Liver (tissue), 9 donors: ENCODE results near the gene SRGN. TPM values are rescaled to one million over a fixed set of nuclear protein-coding genes. Genes with fewer than 3 reads are reported as not detected.

Experiments used
- DNase-seq: peaks from one replicate; pipeline ENCODE4 v3.0.0-alpha.2; 2017; ENCODE audit warnings: low spot score
- H3K27ac ChIP-seq, 2 donors: one replicate each; pipeline ENCODE4 v1.7.0; 2013; ENCODE audit warnings: inconsistent platforms in 2 of 2, low read length in 2 of 2, control low read depth in 1 of 2, low read depth in 1 of 2, mild to moderate bottlenecking in 1 of 2
- H3K27me3 ChIP-seq, 4 donors: one replicate each; pipeline versions ENCODE4 v1.6.1 to v1.7.0; 2013; ENCODE audit warnings: low read length in 3 of 4, inconsistent platforms in 1 of 4, mild to moderate bottlenecking in 1 of 4, moderate library complexity in 1 of 4; ENCODE audit not compliant: control insufficient read depth in 4 of 4, insufficient read depth in 4 of 4
- H3K36me3 ChIP-seq, 4 donors: one replicate each; pipeline versions ENCODE4 v1.6.1 to v1.7.0; 2013; ENCODE audit warnings: low read length in 3 of 4, mild to moderate bottlenecking in 3 of 4, low read depth in 1 of 4, moderate library complexity in 1 of 4; ENCODE audit not compliant: control insufficient read depth in 4 of 4, insufficient read depth in 3 of 4
- H3K4me1 ChIP-seq, 4 donors: one replicate each; pipeline versions ENCODE4 v1.6.1 to v1.7.0; 2013; ENCODE audit warnings: low read length in 3 of 4, mild to moderate bottlenecking in 3 of 4, moderate library complexity in 1 of 4; ENCODE audit not compliant: control insufficient read depth in 4 of 4, insufficient read depth in 4 of 4
- H3K4me3 ChIP-seq, 3 donors: one replicate each; pipeline versions ENCODE4 v1.6.1 to v1.7.0; 2013; ENCODE audit warnings: low read length in 3 of 3, control low read depth in 1 of 3, low read depth in 1 of 3, mild to moderate bottlenecking in 1 of 3
- H3K9ac ChIP-seq, 2 donors: one replicate each; pipeline ENCODE4 v1.7.0; 2013; ENCODE audit warnings: low read length in 2 of 2, mild to moderate bottlenecking in 2 of 2, moderate library complexity in 2 of 2, control low read depth in 1 of 2, low read depth in 1 of 2
- H3K9me3 ChIP-seq, 4 donors: one replicate each; pipeline versions ENCODE4 v1.6.1 to v1.7.0; 2013; ENCODE audit warnings: low read length in 3 of 4; ENCODE audit not compliant: control insufficient read depth in 4 of 4
- EGR1 ChIP-seq, 2 donors: IDR thresholded peaks; 2 replicates each; pipeline ENCODE4 v1.6.1; 2016 to 2018; ENCODE audit warnings: antibody characterized with exemption in 2 of 2, low read depth in 2 of 2
- FOXA1 ChIP-seq: IDR thresholded peaks from 2 replicates; pipeline ENCODE4 v1.6.1; 2016; ENCODE audit warnings: antibody characterized with exemption
- FOXA2 ChIP-seq: IDR thresholded peaks from 2 replicates; pipeline ENCODE4 v1.6.1; 2016; ENCODE audit warnings: antibody characterized with exemption
- GABPA ChIP-seq, 2 donors: IDR thresholded peaks in 1 of 2; conservative IDR thresholded peaks in 1 of 2; 2 replicates each; pipeline ENCODE4 v1.6.1; 2016; ENCODE audit warnings: antibody characterized with exemption in 2 of 2, mild to moderate bottlenecking in 1 of 2, moderate library complexity in 1 of 2
- HNF4A ChIP-seq, 2 donors: conservative IDR thresholded peaks; 2 replicates each; pipeline ENCODE4 v1.6.1; 2016; ENCODE audit warnings: antibody characterized with exemption in 2 of 2, mild to moderate bottlenecking in 2 of 2
- HNF4G ChIP-seq: IDR thresholded peaks from 2 replicates; pipeline ENCODE4 v1.6.1; 2016; ENCODE audit warnings: antibody characterized with exemption
- JUND ChIP-seq, 2 donors: IDR thresholded peaks; 2 replicates each; pipeline ENCODE4 v1.6.1; 2016; ENCODE audit warnings: antibody characterized with exemption in 2 of 2
- NR2F2 ChIP-seq: IDR thresholded peaks from 2 replicates; pipeline ENCODE4 v1.6.1; 2016; ENCODE audit warnings: antibody characterized with exemption
- RAD21 ChIP-seq, 2 donors: IDR thresholded peaks; 2 replicates each; pipeline ENCODE4 v1.6.1; 2016; ENCODE audit warnings: antibody characterized with exemption in 2 of 2, mild to moderate bottlenecking in 2 of 2
- RXRA ChIP-seq, 2 donors: IDR thresholded peaks; 2 replicates each; pipeline ENCODE4 v1.6.1; 2017 to 2018; ENCODE audit warnings: antibody characterized with exemption in 2 of 2, mild to moderate bottlenecking in 1 of 2
- SP1 ChIP-seq: IDR thresholded peaks from 2 replicates; pipeline ENCODE4 v1.6.1; 2018; ENCODE audit warnings: antibody characterized with exemption, mild to moderate bottlenecking
- TAF1 ChIP-seq: conservative IDR thresholded peaks from 2 replicates; pipeline ENCODE4 v1.6.1; 2016; ENCODE audit warnings: antibody characterized with exemption, mild to moderate bottlenecking
- YY1 ChIP-seq: IDR thresholded peaks from 2 replicates; pipeline ENCODE4 v1.6.1; 2016; ENCODE audit warnings: antibody characterized with exemption, mild to moderate bottlenecking
- WGBS: extraction: QIAGEN DNeasy Blood & Tissue Kit; methylation state at CpG from one replicate; pipeline ENCODE4 v1.1.7; 2013; 5-methylcytosine and 5-hydroxymethylcytosine counted together
- polyA plus RNA-seq, 2 donors: library from polyadenylated mRNA; stranded (reverse) in 1 of 2; unstranded in 1 of 2; fragments of 200-250 nt in 1 of 2; fragments of >200 nt in 1 of 2; fragmentation: Nextera tagmentation in 1 of 2; extraction: Ambion mirVana in 1 of 2; gene quantifications; one replicate each; pipeline versions ENCODE4 v1.2.1 to v1.2.3, GENCODE V29; 2013 to 2015
- total RNA-seq, 2 donors: library from RNA; depleted of rRNA; stranded (reverse); fragments of >200 nt; gene quantifications; one replicate each; pipeline ENCODE4 v1.2.3, GENCODE V29; 2014
- TF ChIP-seq, protein P1 (sequence below): IDR thresholded peaks from 2 replicates; pipeline ENCODE4 v1.6.1; 2016; ENCODE audit warnings: antibody characterized with exemption
- TF ChIP-seq, protein P2 (sequence below): IDR thresholded peaks from 2 replicates; pipeline ENCODE4 v1.6.1; 2016; ENCODE audit warnings: antibody characterized with exemption
- TF ChIP-seq, protein P3 (sequence below): IDR thresholded peaks from 2 replicates; pipeline ENCODE4 v1.6.1; 2016; ENCODE audit warnings: antibody characterized with exemption, mild to moderate bottlenecking
- TF ChIP-seq, protein P4 (sequence below): fragments of 150-350 bp; IDR thresholded peaks from 2 replicates; pipeline ENCODE4 v1.5.1; 2017; ENCODE audit warnings: improper control_type of control experiment, low read depth, low read length; ENCODE audit not compliant: missing input control
- TF ChIP-seq, protein P5 (sequence below): IDR thresholded peaks from 2 replicates; pipeline ENCODE4 v1.6.1; 2016; ENCODE audit warnings: antibody characterized with exemption
- donor health status: healthy.
- donor health status: healthy.
- donor health status: healthy.
- donor health status: healthy.
- donor health status: healthy.

Gene SRGN
- total and polyA plus RNA-seq, 4 donors = 19.5 to 305 (median 41.3) TPM

DNA sequence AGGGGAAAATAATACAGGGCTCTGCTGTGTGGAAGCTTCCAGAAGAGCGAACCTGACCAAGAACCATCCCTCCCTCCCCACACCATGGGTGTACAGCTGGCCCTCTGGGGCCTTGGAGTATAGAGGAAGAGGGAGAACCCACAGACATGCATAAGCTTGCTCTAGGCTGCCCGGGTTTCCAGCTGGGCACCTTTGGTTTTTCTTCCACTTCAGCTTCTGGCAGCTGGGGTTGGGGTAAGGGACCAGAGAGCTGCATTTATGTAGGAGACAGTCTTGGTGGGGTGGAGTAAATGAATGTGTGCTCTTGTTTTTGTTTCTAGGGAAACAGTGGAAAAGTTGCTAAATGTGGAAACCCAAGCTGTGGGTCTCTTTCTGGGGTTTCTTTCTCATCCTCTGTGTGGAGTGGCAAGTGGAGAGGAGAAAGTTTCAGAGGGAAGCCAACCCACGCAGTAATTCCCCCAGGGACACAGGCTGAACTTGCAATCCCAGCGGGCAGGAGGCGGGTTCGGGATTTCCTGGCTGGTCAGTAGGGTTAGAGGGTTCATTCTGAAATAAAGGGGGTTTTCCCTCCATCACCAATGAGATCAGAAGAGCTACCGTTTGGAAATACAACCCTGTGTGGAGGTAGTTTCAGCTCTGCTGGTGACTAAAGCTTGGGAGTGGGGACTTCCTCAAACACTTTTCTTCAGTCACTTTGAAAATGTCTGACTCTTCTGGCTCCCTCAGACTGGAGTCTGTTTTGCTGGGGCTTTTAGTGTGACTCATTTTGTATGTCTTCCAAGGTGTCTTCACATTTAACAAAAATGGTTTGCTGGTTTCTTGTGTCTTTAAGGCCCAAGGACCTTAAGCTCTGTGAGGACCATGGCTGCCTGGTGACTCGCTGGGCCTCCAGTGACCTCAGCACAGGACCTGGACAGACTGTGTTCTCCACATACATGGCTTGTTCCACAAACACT lies 22.2 kb upstream of the SRGN start:
- WGBS = 69% methylated on average over 8 of the region's 8 CpGs
- Histone ChIP-seq H3K4me1 (peaks cover 0 to 8% (median 0%) of the 10 kb centered on the region in 4 donors), H3K9ac (no peak overlapping the region), H3K9me3 (no peaks in the 10 kb centered on the region), H3K36me3 (no peaks in the 10 kb centered on the region), H3K27me3 (no peaks in the 10 kb centered on the region), H3K4me3 (no peak overlapping the region), H3K27ac (peak overlapping the region; percentile 28 to 50)
- DNase-seq = no peak
- TF ChIP-seq, protein P1, sequence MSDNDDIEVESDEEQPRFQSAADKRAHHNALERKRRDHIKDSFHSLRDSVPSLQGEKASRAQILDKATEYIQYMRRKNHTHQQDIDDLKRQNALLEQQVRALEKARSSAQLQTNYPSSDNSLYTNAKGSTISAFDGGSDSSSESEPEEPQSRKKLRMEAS = no peak
- TF ChIP-seq FOXA2 (no peak), JUND (IDR thresholded peaks at IDR 0.05) (no peak)

DNA sequence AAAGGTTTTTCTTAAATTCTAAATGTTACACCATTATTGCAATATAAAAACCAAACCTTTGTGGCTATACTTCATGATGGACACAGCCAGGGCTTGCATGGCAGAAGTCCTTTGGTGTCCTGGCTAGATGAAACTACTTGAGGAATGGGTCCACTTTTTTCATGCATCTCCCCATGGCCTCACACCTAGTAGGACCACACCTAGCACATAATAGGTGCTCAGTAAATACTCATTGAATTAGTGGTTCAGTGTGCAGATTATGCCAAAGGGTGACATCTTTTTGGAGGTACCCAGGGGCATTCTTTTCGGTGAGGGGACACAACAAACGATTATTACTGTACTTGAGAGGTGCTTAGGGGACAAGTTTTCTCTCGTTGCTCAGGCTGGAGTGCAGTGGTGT lies 20.7 kb upstream of the SRGN start:
- Histone ChIP-seq H3K27me3 (no peaks in the 10 kb centered on the region), H3K4me3 (no peak overlapping the region), H3K27ac (no peak overlapping the region), H3K4me1 (peaks cover 0 to 4% (median 0%) of the 10 kb centered on the region in 4 donors), H3K9ac (no peak overlapping the region), H3K9me3 (no peaks in the 10 kb centered on the region), H3K36me3 (no peaks in the 10 kb centered on the region)
- TF ChIP-seq YY1 (no peak), HNF4A (conservative IDR thresholded peaks at IDR 0.05) (no peak), GABPA (IDR thresholded peaks at IDR 0.05 in 1 of 2, conservative IDR thresholded peaks at IDR 0.05 in 1 of 2) (no peak), SP1 (no peak), FOXA2 (no peak), NR2F2 (no peak), JUND (IDR thresholded peaks at IDR 0.05) (no peak), RAD21 (IDR thresholded peaks at IDR 0.05) (no peak), FOXA1 (no peak), RXRA (IDR thresholded peaks at IDR 0.05) (no peak), TAF1 (no peak), HNF4G (no peak), EGR1 (IDR thresholded peaks at IDR 0.05; ENCODE audit: low read depth in 2 of 2) (no peak)
- TF ChIP-seq, protein P2, sequence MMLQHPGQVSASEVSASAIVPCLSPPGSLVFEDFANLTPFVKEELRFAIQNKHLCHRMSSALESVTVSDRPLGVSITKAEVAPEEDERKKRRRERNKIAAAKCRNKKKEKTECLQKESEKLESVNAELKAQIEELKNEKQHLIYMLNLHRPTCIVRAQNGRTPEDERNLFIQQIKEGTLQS = no peak
- TF ChIP-seq, protein P1 = no peak
- TF ChIP-seq, protein P3, sequence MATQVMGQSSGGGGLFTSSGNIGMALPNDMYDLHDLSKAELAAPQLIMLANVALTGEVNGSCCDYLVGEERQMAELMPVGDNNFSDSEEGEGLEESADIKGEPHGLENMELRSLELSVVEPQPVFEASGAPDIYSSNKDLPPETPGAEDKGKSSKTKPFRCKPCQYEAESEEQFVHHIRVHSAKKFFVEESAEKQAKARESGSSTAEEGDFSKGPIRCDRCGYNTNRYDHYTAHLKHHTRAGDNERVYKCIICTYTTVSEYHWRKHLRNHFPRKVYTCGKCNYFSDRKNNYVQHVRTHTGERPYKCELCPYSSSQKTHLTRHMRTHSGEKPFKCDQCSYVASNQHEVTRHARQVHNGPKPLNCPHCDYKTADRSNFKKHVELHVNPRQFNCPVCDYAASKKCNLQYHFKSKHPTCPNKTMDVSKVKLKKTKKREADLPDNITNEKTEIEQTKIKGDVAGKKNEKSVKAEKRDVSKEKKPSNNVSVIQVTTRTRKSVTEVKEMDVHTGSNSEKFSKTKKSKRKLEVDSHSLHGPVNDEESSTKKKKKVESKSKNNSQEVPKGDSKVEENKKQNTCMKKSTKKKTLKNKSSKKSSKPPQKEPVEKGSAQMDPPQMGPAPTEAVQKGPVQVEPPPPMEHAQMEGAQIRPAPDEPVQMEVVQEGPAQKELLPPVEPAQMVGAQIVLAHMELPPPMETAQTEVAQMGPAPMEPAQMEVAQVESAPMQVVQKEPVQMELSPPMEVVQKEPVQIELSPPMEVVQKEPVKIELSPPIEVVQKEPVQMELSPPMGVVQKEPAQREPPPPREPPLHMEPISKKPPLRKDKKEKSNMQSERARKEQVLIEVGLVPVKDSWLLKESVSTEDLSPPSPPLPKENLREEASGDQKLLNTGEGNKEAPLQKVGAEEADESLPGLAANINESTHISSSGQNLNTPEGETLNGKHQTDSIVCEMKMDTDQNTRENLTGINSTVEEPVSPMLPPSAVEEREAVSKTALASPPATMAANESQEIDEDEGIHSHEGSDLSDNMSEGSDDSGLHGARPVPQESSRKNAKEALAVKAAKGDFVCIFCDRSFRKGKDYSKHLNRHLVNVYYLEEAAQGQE = no peak
- TF ChIP-seq, protein P4, sequence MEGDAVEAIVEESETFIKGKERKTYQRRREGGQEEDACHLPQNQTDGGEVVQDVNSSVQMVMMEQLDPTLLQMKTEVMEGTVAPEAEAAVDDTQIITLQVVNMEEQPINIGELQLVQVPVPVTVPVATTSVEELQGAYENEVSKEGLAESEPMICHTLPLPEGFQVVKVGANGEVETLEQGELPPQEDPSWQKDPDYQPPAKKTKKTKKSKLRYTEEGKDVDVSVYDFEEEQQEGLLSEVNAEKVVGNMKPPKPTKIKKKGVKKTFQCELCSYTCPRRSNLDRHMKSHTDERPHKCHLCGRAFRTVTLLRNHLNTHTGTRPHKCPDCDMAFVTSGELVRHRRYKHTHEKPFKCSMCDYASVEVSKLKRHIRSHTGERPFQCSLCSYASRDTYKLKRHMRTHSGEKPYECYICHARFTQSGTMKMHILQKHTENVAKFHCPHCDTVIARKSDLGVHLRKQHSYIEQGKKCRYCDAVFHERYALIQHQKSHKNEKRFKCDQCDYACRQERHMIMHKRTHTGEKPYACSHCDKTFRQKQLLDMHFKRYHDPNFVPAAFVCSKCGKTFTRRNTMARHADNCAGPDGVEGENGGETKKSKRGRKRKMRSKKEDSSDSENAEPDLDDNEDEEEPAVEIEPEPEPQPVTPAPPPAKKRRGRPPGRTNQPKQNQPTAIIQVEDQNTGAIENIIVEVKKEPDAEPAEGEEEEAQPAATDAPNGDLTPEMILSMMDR = no peak
- TF ChIP-seq, protein P5, sequence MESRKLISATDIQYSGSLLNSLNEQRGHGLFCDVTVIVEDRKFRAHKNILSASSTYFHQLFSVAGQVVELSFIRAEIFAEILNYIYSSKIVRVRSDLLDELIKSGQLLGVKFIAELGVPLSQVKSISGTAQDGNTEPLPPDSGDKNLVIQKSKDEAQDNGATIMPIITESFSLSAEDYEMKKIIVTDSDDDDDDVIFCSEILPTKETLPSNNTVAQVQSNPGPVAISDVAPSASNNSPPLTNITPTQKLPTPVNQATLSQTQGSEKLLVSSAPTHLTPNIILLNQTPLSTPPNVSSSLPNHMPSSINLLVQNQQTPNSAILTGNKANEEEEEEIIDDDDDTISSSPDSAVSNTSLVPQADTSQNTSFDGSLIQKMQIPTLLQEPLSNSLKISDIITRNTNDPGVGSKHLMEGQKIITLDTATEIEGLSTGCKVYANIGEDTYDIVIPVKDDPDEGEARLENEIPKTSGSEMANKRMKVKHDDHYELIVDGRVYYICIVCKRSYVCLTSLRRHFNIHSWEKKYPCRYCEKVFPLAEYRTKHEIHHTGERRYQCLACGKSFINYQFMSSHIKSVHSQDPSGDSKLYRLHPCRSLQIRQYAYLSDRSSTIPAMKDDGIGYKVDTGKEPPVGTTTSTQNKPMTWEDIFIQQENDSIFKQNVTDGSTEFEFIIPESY = no peak
- WGBS = 89% methylated on average over 3 of the region's 3 CpGs
- no peak for DNase-seq
